Measurements from ENCODE around the gene SMOC1.

Gene SMOC1

GRCh38 chr14:69858801-69859200 lies 20.4 kb upstream of the SMOC1 start:
- Histone ChIP-seq H2BK5ac (ENCODE audit: low read length) (no peak overlapping the region), H4K8ac (ENCODE audit: low read depth, low read length) (no peak overlapping the region), H3K9ac (ENCODE audit: low read length) (no peak overlapping the region), H3K36me3 (ENCODE audit: control insufficient read depth, insufficient read depth, low read length) (no peaks in the 10 kb centered on the region), H3K4ac (ENCODE audit: low read depth, low read length) (no peak overlapping the region), H4K5ac (ENCODE audit: low read length) (no peak overlapping the region), H3K4me3 (ENCODE audit: low read length) (no peak overlapping the region), H3K4me2 (ENCODE audit: low read length) (no peak overlapping the region), H3K4me1 (ENCODE audit: control insufficient read depth, low read depth, low read length) (no peaks in the 10 kb centered on the region), H3K79me1 (ENCODE audit: low read length) (no peaks in the 10 kb centered on the region), H2BK15ac (replicated peaks; ENCODE audit: low read depth) (no peak overlapping the region), H3K23ac (ENCODE audit: low read length) (no peak overlapping the region), H3K27me3 (ENCODE audit: insufficient read depth, low read length, poor library complexity) (no peaks in the 10 kb centered on the region), H2AK5ac (ENCODE audit: low read length) (no peak overlapping the region), H3K56ac (ENCODE audit: low read length) (no peak overlapping the region), H3K27ac (ENCODE audit: low read depth, low read length) (no peak overlapping the region), H2BK120ac (ENCODE audit: low read depth, low read length) (no peak overlapping the region), H3K79me2 (ENCODE audit: control insufficient read depth, insufficient read depth, low read length) (no peaks in the 10 kb centered on the region), H3K18ac (ENCODE audit: low read length) (no peak overlapping the region)
- no CpG with 5 or more reads among the region's 8 CpGs for WGBS (ENCODE audit: extremely low coverage, insufficient coverage, low lambda C conversion rate)
- DNase-seq = no peak

- no CpG with 5 or more reads among the region's 14 CpGs for WGBS (ENCODE audit: extremely low coverage, insufficient coverage, low lambda C conversion rate)
- H3K27me3 ChIP-seq (ENCODE audit: insufficient read depth, low read length, poor library complexity) = no peaks in the 10 kb centered on the region
- H3K4me3 ChIP-seq (ENCODE audit: low read length) = no peak overlapping the region
- no peaks in the 10 kb centered on the region for H3K36me3 ChIP-seq (ENCODE audit: control insufficient read depth, insufficient read depth, low read length)
- no peak overlapping the region for H3K23ac ChIP-seq (ENCODE audit: low read length)
- H3K4me2 ChIP-seq (ENCODE audit: low read length) = no peak overlapping the region
- H4K5ac ChIP-seq (ENCODE audit: low read length) = no peak overlapping the region
- H3K79me1 ChIP-seq (ENCODE audit: low read length) = no peaks in the 10 kb centered on the region
- H3K9ac ChIP-seq (ENCODE audit: low read length) = no peak overlapping the region
- H3K27ac ChIP-seq (ENCODE audit: low read depth, low read length) = no peak overlapping the region
- no peak overlapping the region for H3K18ac ChIP-seq (ENCODE audit: low read length)
- no peak overlapping the region for H3K4ac ChIP-seq (ENCODE audit: low read depth, low read length)
- no peak overlapping the region for H2BK15ac ChIP-seq (replicated peaks; ENCODE audit: low read depth)
- no peak overlapping the region for H2AK5ac ChIP-seq (ENCODE audit: low read length)
- no peak overlapping the region for H3K56ac ChIP-seq (ENCODE audit: low read length)
- H3K79me2 ChIP-seq (ENCODE audit: control insufficient read depth, insufficient read depth, low read length) = no peaks in the 10 kb centered on the region
- no peaks in the 10 kb centered on the region for H3K4me1 ChIP-seq (ENCODE audit: control insufficient read depth, low read depth, low read length)
- no peak overlapping the region for H2BK120ac ChIP-seq (ENCODE audit: low read depth, low read length)
- no peak overlapping the region for H2BK5ac ChIP-seq (ENCODE audit: low read length)
- DNase-seq = no peak
- H4K8ac ChIP-seq (ENCODE audit: low read depth, low read length) = no peak overlapping the region
Observed at GRCh38 chr14:69859591-69859990, 19.6 kb upstream of the SMOC1 start.

- no peaks in the 10 kb centered on the region for H3K79me1 ChIP-seq (ENCODE audit: low read length)
- no peak overlapping the region for H4K5ac ChIP-seq (ENCODE audit: low read length)
- no peak overlapping the region for H3K4me2 ChIP-seq (ENCODE audit: low read length)
- no peak overlapping the region for H3K4me3 ChIP-seq (ENCODE audit: low read length)
- H2BK120ac ChIP-seq (ENCODE audit: low read depth, low read length) = no peak overlapping the region
- no peak overlapping the region for H3K9ac ChIP-seq (ENCODE audit: low read length)
- H2AK5ac ChIP-seq (ENCODE audit: low read length) = no peak overlapping the region
- H3K4me1 ChIP-seq (ENCODE audit: control insufficient read depth, low read depth, low read length) = no peaks in the 10 kb centered on the region
- DNase-seq = no peak
- H2BK15ac ChIP-seq (replicated peaks; ENCODE audit: low read depth) = no peak overlapping the region
- WGBS (ENCODE audit: extremely low coverage, insufficient coverage, low lambda C conversion rate) = no CpG with 5 or more reads among the region's 12 CpGs
- H3K27me3 ChIP-seq (ENCODE audit: insufficient read depth, low read length, poor library complexity) = no peaks in the 10 kb centered on the region
- H3K23ac ChIP-seq (ENCODE audit: low read length) = no peak overlapping the region
- H3K18ac ChIP-seq (ENCODE audit: low read length) = no peak overlapping the region
- no peaks in the 10 kb centered on the region for H3K36me3 ChIP-seq (ENCODE audit: control insufficient read depth, insufficient read depth, low read length)
- H3K4ac ChIP-seq (ENCODE audit: low read depth, low read length) = no peak overlapping the region
- H4K8ac ChIP-seq (ENCODE audit: low read depth, low read length) = no peak overlapping the region
- no peak overlapping the region for H3K56ac ChIP-seq (ENCODE audit: low read length)
- H2BK5ac ChIP-seq (ENCODE audit: low read length) = no peak overlapping the region
- no peak overlapping the region for H3K27ac ChIP-seq (ENCODE audit: low read depth, low read length)
- H3K79me2 ChIP-seq (ENCODE audit: control insufficient read depth, insufficient read depth, low read length) = no peaks in the 10 kb centered on the region
Observed at GRCh38 chr14:69860221-69860620, 19.0 kb upstream of the SMOC1 start.

- H2BK15ac ChIP-seq (replicated peaks; ENCODE audit: low read depth) = no peak overlapping the region
- no peak overlapping the region for H3K4me2 ChIP-seq (ENCODE audit: low read length)
- no peaks in the 10 kb centered on the region for H3K27me3 ChIP-seq (ENCODE audit: insufficient read depth, low read length, poor library complexity)
- H4K5ac ChIP-seq (ENCODE audit: low read length) = no peak overlapping the region
- no peak overlapping the region for H3K27ac ChIP-seq (ENCODE audit: low read depth, low read length)
- no peak overlapping the region for H3K4me3 ChIP-seq (ENCODE audit: low read length)
- WGBS (ENCODE audit: extremely low coverage, insufficient coverage, low lambda C conversion rate) = no CpG with 5 or more reads among the region's 3 CpGs
- H2BK120ac ChIP-seq (ENCODE audit: low read depth, low read length) = no peak overlapping the region
- H3K36me3 ChIP-seq (ENCODE audit: control insufficient read depth, insufficient read depth, low read length) = no peaks in the 10 kb centered on the region
- no peak overlapping the region for H3K18ac ChIP-seq (ENCODE audit: low read length)
- no peak overlapping the region for H2AK5ac ChIP-seq (ENCODE audit: low read length)
- H3K23ac ChIP-seq (ENCODE audit: low read length) = no peak overlapping the region
- no peak overlapping the region for H3K4ac ChIP-seq (ENCODE audit: low read depth, low read length)
- no peak overlapping the region for H3K56ac ChIP-seq (ENCODE audit: low read length)
- H3K9ac ChIP-seq (ENCODE audit: low read length) = no peak overlapping the region
- H4K8ac ChIP-seq (ENCODE audit: low read depth, low read length) = no peak overlapping the region
- no peaks in the 10 kb centered on the region for H3K79me2 ChIP-seq (ENCODE audit: control insufficient read depth, insufficient read depth, low read length)
- no peak overlapping the region for H2BK5ac ChIP-seq (ENCODE audit: low read length)
- H3K4me1 ChIP-seq (ENCODE audit: control insufficient read depth, low read depth, low read length) = no peaks in the 10 kb centered on the region
- no peak for DNase-seq
- H3K79me1 ChIP-seq (ENCODE audit: low read length) = no peaks in the 10 kb centered on the region
Observed at GRCh38 chr14:69861025-69861569, 18.1 kb upstream of the SMOC1 start.

- Histone ChIP-seq H3K23ac (ENCODE audit: low read length) (no peak overlapping the region), H3K56ac (ENCODE audit: low read length) (no peak overlapping the region), H2BK15ac (replicated peaks; ENCODE audit: low read depth) (no peak overlapping the region), H4K8ac (ENCODE audit: low read depth, low read length) (no peak overlapping the region), H3K4ac (ENCODE audit: low read depth, low read length) (no peak overlapping the region), H3K9ac (ENCODE audit: low read length) (no peak overlapping the region), H3K4me2 (ENCODE audit: low read length) (no peak overlapping the region), H2AK5ac (ENCODE audit: low read length) (no peak overlapping the region), H3K79me1 (ENCODE audit: low read length) (no peaks in the 10 kb centered on the region), H3K4me1 (ENCODE audit: control insufficient read depth, low read depth, low read length) (no peaks in the 10 kb centered on the region), H3K79me2 (ENCODE audit: control insufficient read depth, insufficient read depth, low read length) (no peaks in the 10 kb centered on the region), H3K18ac (ENCODE audit: low read length) (no peak overlapping the region), H3K36me3 (ENCODE audit: control insufficient read depth, insufficient read depth, low read length) (no peaks in the 10 kb centered on the region), H3K27me3 (ENCODE audit: insufficient read depth, low read length, poor library complexity) (no peaks in the 10 kb centered on the region), H3K4me3 (ENCODE audit: low read length) (no peak overlapping the region), H3K27ac (ENCODE audit: low read depth, low read length) (no peak overlapping the region), H2BK5ac (ENCODE audit: low read length) (no peak overlapping the region), H4K5ac (ENCODE audit: low read length) (no peak overlapping the region), H2BK120ac (ENCODE audit: low read depth, low read length) (no peak overlapping the region)
- DNase-seq = no peak
- no CpG with 5 or more reads among the region's 4 CpGs for WGBS (ENCODE audit: extremely low coverage, insufficient coverage, low lambda C conversion rate)
Observed at GRCh38 chr14:69863083-69863482, 16.1 kb upstream of the SMOC1 start.

GRCh38 chr14:69865701-69866365 lies 13.4 kb upstream of the SMOC1 start:
- H3K4me1 ChIP-seq (ENCODE audit: control insufficient read depth, low read depth, low read length) = no peaks in the 10 kb centered on the region
- H3K79me1 ChIP-seq (ENCODE audit: low read length) = no peaks in the 10 kb centered on the region
- H3K4me3 ChIP-seq (ENCODE audit: low read length) = no peak overlapping the region
- no peak overlapping the region for H3K4me2 ChIP-seq (ENCODE audit: low read length)
- H3K4ac ChIP-seq (ENCODE audit: low read depth, low read length) = no peak overlapping the region
- no peak overlapping the region for H3K9ac ChIP-seq (ENCODE audit: low read length)
- H3K56ac ChIP-seq (ENCODE audit: low read length) = no peak overlapping the region
- DNase-seq = no peak
- no peak overlapping the region for H3K27ac ChIP-seq (ENCODE audit: low read depth, low read length)
- H4K5ac ChIP-seq (ENCODE audit: low read length) = no peak overlapping the region
- no peak overlapping the region for H2BK5ac ChIP-seq (ENCODE audit: low read length)
- H3K36me3 ChIP-seq (ENCODE audit: control insufficient read depth, insufficient read depth, low read length) = no peaks in the 10 kb centered on the region
- no peaks in the 10 kb centered on the region for H3K79me2 ChIP-seq (ENCODE audit: control insufficient read depth, insufficient read depth, low read length)
- H2BK120ac ChIP-seq (ENCODE audit: low read depth, low read length) = no peak overlapping the region
- no peak overlapping the region for H3K18ac ChIP-seq (ENCODE audit: low read length)
- WGBS (ENCODE audit: extremely low coverage, insufficient coverage, low lambda C conversion rate) = no CpG with 5 or more reads among the region's 8 CpGs
- H3K23ac ChIP-seq (ENCODE audit: low read length) = no peak overlapping the region
- no peak overlapping the region for H2BK15ac ChIP-seq (replicated peaks; ENCODE audit: low read depth)
- H3K27me3 ChIP-seq (ENCODE audit: insufficient read depth, low read length, poor library complexity) = no peaks in the 10 kb centered on the region
- no peak overlapping the region for H4K8ac ChIP-seq (ENCODE audit: low read depth, low read length)
- no peak overlapping the region for H2AK5ac ChIP-seq (ENCODE audit: low read length)

Data from mesendoderm (in vitro differentiated cells).